Astrocyte of the spinal cord (primary cell): Measurements from ENCODE around the gene FBN1.

ENCODE experiments used
- DNase-seq: peaks from one replicate; pipeline ENCODE4 v3.0.0; 2011; ENCODE audit warnings: low read depth, low spot score
- H3K4me3 ChIP-seq: 2 replicates; pipeline ENCODE4 v1.5.1; 2011; ENCODE audit warnings: low read depth, mild to moderate bottlenecking, low read length, moderate library complexity
- in situ Hi-C: cut with HindIII; loops from 2 replicates; pipeline ENCODE4 v1.10.0; 2017; ENCODE audit warnings: low sequenced_read_pairs
- TF ChIP-seq, protein P1 (sequence below): IDR thresholded peaks from 2 replicates; pipeline ENCODE4 v1.5.1; 2012; ENCODE audit warnings: low read depth, mild to moderate bottlenecking, low read length, inconsistent platforms

Gene FBN1

DNA sequence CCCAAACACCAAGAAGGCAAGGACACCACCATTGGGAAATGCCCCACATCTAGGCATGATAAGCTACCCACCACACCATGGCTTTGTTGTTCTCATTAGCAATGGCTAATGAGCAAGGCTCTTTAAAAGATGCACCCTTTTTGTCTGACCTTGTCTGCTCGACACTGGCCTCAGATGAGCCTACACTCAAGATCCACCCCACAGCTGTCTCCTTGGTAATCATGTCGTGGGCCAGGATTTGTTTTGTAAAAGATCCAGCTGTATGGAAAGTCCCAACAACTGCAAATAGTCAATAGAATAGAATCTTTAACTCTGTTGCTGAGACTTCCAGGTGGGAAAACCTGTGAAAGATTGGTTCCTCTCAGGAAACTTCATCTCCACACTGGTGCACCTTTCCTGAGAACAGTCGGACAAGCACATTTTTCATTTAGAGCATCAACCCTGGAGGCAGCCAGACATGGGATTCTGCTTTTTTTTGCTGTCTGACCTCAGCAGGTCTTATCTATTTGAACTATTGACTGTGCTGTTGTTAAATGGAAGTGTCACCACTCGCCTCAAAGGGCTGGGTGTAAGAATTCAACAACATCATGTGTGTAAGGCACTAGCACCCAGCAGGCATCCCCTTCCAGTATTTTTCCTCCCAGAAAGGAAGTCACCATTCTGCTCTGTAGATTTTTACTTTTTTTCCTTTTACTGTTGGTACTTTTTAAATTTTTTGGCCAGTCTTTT, 278.8 kb downstream of the FBN1 start:
- TF ChIP-seq, protein P1, sequence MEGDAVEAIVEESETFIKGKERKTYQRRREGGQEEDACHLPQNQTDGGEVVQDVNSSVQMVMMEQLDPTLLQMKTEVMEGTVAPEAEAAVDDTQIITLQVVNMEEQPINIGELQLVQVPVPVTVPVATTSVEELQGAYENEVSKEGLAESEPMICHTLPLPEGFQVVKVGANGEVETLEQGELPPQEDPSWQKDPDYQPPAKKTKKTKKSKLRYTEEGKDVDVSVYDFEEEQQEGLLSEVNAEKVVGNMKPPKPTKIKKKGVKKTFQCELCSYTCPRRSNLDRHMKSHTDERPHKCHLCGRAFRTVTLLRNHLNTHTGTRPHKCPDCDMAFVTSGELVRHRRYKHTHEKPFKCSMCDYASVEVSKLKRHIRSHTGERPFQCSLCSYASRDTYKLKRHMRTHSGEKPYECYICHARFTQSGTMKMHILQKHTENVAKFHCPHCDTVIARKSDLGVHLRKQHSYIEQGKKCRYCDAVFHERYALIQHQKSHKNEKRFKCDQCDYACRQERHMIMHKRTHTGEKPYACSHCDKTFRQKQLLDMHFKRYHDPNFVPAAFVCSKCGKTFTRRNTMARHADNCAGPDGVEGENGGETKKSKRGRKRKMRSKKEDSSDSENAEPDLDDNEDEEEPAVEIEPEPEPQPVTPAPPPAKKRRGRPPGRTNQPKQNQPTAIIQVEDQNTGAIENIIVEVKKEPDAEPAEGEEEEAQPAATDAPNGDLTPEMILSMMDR, result no peak
- in situ Hi-C loops, result no loop called here
- H3K4me3 ChIP-seq, result no peak overlapping the region
- no peak for DNase-seq

DNA sequence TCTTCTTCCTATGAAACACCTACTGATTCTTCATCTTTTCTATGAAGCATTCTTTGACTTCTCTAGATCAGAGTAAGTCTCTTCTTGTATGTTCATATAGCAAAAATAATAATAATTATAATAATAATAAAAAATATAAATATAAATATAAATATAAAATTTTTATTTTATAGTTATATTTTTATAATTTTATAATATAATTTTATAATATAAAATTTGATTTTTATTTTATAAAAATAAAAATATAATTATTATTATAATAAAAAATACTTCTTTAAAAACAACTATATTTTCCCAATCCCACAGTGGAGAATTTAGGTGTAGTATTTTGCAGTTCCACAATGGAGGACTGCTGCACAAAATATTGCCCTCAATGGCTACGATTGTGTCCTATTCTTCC, 279.9 kb downstream of the FBN1 start:
- no peak for DNase-seq
- TF ChIP-seq, protein P1, result no peak
- in situ Hi-C loops, result no loop called here
- no peak overlapping the region for H3K4me3 ChIP-seq

DNA sequence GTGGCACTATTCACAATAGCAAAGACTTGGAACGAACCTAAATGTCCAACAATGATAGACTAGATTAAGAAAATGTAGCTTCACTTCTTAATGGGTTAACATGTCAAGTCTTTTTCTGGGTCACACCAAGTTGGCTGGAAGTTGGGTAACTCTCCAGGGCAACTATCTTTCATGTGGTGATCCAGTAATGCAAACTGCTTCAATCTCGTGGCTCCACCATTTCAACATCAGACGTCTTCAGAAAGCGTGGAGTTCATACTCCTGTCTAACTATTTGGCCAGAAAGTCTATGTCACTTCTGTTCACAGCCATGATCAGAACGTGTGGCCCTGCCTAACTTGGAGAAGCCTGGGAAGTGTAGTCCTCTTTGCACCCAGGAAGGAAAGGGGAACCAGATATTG, 282.0 kb downstream of the FBN1 start:
- TF ChIP-seq, protein P1, result no peak

DNA sequence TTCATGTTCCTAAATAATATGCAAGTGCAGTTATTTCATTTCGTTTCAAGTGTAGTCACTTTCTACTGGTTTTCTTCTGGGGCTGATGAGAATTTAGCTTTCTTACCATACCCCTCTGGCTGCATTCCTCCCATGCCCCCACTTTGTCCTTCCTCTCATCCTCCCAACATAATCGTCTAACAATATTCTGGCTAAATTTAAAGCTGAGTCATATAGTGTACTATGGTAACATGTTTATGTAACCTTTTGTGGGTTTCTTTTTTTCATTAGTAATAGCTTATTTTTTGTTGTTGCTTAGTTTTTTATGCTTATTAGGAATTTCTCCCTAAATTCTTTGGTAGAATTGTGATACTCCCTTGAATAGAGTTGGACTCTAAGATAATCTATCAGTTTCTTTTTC, 283.8 kb downstream of the FBN1 start:
- TF ChIP-seq, protein P1, result no peak
- peak; percentile 26 for DNase-seq
- in situ Hi-C loops, result no loop called here
- no peak overlapping the region for H3K4me3 ChIP-seq

More for the DNA sequence above, 282.0 kb downstream of the FBN1 start:
- no peak overlapping the region for H3K4me3 ChIP-seq
- in situ Hi-C loops, result no loop called here
- DNase-seq, result no peak

DNA sequence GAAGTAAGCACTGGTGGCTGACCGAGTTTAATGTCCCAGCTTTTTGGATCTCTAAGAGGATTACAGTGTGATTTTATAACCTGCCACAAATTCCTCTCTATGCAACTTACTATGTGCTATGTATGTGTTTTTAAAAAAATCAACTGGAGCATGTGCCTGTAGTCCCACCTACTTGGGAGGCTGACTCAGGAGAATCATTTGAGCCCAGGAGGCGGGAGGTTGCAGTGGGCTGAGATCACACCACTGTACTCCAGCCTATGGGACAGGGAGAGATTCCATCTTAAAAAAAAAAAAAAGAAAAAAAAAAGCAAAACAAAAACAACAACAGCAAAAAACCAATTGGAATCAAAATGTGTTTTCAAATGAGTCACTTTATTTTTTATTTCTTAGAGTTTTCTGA, 284.7 kb downstream of the FBN1 start:
- in situ Hi-C loops, result no loop called here
- peak; percentile 47 for DNase-seq
- TF ChIP-seq, protein P1, result no peak
- H3K4me3 ChIP-seq, result no peak overlapping the region
